Omental fat pad (tissue), 4 donors: Measurements from ENCODE around the gene COL5A3. TPM values are rescaled to one million over a fixed set of nuclear protein-coding genes. Genes with fewer than 3 reads are reported as not detected.
A peak's percentile ranks its signal among the peaks of the same experiment; 100 is the strongest.
"Not testable (repeated sequence)": the region's sequence is repeated elsewhere in the genome, so short reads cannot be mapped to it uniquely, and the experiment has no call there.

Source experiments
- ATAC-seq: fragments of 150-250 bp; one replicate; pipeline ENCODE4 v1.9.1; 2016; ENCODE audit warnings: mild to moderate bottlenecking, moderate library complexity; ENCODE audit not compliant: low FRiP score
- DNase-seq: peaks from one replicate; pipeline ENCODE4 v3.0.0-alpha.2; 2019; ENCODE audit warnings: low spot score
- total RNA-seq, 4 donors: library from RNA; depleted of rRNA; stranded (reverse); fragments of >200 nt; gene quantifications; one replicate each; pipeline ENCODE4 v1.1.0, GENCODE V29; 2016
- TF ChIP-seq, protein P1 (sequence below), 3 donors: fragments of 450-650 bp; IDR thresholded peaks; one replicate each; pipeline ENCODE4 v1.5.1; 2016 to 2017; ENCODE audit warnings: antibody characterized with exemption in 3 of 3, mild to moderate bottlenecking in 3 of 3, moderate library complexity in 2 of 3

COL5A3 gene
- total RNA-seq, 4 donors from 2014 or later, result 11.5 to 74.1 (median 25.0) TPM

DNA sequence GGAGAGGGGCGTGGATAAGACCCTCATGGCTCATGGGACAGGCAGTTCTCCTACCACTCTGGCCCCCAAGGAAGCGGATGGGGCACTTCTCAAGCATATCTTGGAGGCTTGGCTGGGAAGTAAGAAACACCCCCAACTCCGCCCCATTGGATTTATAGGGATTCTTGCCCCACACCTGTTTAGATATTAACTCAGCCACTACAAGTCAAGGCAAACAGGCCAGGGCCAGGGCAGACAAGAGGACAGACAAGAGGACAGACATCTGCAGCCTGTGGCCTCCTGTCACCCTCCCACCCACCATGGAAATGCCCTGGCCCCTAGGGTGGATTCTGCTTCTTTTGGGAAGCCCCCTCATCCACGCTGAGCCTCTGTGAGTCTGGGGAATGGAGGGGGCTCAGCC lies 27.1 kb upstream of the COL5A3 start:
- TF ChIP-seq, protein P1, sequence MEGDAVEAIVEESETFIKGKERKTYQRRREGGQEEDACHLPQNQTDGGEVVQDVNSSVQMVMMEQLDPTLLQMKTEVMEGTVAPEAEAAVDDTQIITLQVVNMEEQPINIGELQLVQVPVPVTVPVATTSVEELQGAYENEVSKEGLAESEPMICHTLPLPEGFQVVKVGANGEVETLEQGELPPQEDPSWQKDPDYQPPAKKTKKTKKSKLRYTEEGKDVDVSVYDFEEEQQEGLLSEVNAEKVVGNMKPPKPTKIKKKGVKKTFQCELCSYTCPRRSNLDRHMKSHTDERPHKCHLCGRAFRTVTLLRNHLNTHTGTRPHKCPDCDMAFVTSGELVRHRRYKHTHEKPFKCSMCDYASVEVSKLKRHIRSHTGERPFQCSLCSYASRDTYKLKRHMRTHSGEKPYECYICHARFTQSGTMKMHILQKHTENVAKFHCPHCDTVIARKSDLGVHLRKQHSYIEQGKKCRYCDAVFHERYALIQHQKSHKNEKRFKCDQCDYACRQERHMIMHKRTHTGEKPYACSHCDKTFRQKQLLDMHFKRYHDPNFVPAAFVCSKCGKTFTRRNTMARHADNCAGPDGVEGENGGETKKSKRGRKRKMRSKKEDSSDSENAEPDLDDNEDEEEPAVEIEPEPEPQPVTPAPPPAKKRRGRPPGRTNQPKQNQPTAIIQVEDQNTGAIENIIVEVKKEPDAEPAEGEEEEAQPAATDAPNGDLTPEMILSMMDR (IDR thresholded peaks at IDR 0.05), result no peak
- ATAC-seq (no peak), DNase-seq (no peak)

DNA sequence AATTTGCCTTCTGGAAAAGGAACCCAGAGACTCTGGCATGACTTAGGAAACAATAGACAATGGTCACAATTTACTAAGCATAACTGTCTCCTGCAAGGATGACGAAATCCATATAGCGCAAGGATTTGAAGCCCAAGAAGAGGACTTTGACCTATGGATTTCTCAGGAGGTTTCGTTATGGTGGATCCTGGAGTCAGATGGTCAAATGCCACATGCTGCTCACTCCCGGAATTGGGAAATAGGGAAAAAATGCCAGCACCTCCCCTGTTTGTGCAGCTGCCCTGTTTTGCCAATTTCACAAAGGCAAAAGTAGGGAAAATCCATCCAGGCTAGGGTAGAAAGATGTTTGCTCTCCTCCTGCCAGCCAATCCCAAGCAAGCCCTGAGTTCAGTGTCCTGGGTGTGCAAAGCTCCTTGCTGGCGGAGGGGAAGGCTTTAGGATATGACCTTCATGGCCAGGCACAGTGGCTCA lies 26.3 kb upstream of the COL5A3 start:
- no peak for DNase-seq
- TF ChIP-seq, protein P1 (IDR thresholded peaks at IDR 0.05), result no peak
- no peak for ATAC-seq

DNA sequence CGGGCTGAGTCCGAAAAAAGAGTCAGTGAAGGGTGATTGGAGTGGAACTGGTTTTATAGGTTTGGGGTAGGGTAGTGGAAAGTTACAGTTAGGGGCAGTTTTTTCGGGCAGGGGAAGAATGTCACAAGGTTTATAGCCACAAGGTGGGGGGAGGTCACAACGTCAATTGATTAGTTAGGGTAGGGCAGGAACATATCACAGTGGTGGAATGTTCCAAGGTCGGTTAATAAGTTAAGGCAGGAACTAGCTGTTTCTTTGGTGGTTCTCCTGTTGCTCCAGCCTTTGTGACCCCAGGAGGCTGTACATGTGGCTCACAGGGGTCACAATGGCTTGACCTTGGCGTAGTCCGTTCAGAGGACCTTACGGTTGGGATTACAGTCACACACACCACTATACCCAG lies 23.3 kb upstream of the COL5A3 start:
- TF ChIP-seq, protein P1 (IDR thresholded peaks at IDR 0.05), result no peak
- ATAC-seq (no peak), DNase-seq (no peak)

DNA sequence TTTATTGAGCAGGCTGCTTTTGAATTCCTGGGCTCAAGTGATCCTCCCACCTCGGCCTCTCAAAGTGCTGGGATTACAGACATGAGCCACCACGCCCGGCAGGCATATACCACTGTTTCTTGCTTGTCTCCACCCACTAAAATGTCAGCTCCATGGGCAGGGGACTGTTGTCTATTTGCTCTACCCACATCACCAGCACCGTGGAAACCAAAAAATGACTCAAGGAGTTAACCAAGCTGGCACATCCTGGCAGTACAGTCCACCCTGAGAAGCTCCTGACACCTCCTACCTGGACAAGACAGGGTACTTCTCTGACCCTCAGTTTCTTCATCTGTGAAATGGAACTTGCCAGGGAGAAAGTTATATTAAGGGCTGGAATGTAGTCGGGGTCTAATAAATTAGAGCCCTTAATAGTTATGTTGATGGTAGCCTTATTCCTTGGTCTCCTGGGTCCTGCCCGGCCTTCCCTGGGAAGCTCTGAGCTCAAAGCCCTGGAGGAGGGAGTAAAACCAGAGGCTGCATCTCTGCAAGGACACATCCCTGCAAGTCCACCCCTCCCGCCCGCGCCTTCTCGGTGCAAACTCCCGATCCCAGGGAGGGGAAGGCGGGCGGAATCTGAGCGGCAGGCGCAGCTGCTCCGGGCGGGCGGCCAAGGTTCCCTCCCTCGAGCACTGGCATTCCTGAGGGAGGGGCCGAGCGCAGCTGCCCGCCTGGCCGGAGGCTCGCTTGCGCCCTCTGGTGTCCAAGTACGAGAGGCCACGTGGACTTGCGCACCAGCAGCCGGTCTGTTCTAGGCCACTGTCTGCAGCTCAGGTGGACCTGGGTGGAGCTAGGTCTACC lies 17.1 kb upstream of the COL5A3 start:
- DNase-seq (peak; percentile 80), ATAC-seq (peak; percentile 89)
- TF ChIP-seq, protein P1 (IDR thresholded peaks at IDR 0.05), result peak in 2 of 3 donors; percentile 50 to 79

GRCh38 chr19:10026744-10027143 lies 16.4 kb upstream of the COL5A3 start:
- DNase-seq, result no peak
- no peak for ATAC-seq
- TF ChIP-seq, protein P1 (IDR thresholded peaks at IDR 0.05), result no peak

- ATAC-seq, DNase-seq: not testable (repeated sequence)
Observed at GRCh38 chr19:10023096-10023495, 12.8 kb upstream of the COL5A3 start.

DNA sequence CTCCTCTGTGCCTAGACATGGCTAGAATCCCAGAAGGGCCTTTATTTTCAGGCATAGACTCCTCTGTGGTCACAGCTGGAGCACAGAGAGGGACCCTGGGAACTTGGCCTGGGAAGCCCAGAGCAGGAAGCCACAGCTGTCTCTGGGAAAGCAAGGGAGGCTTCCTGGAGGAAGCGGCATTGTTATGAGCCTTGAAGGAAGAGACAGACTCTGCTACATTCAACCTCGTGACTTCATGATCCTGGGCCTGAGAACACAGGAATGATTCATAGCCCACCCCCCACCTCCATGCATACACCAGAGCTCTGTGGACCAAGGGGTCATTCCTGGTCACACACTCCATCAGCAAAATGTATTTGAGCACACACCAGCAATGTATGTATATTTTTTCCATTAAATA lies 11.6 kb upstream of the COL5A3 start:
- DNase-seq (no peak), ATAC-seq (no peak)
- TF ChIP-seq, protein P1 (IDR thresholded peaks at IDR 0.05), result no peak
